HG02763 (cell line): ENCODE data around the gene KATNB1.

Experiments used
- ATAC-seq: cut with Tn5 transposase; IDR thresholded peaks from one replicate; pipeline ENCODE4 v1.9.1; 2021; ENCODE audit warnings: mild to moderate bottlenecking, moderate library complexity; ENCODE audit not compliant: unreplicated experiment

Gene KATNB1

GRCh38 chr16:57754354-57755060 is 18.9 kb downstream of the KATNB1 start:
- no peak for ATAC-seq

- no peak for ATAC-seq
These were observed 19.6 kb downstream of the KATNB1 start for GRCh38 chr16:57755061-57755684.

GRCh38 chr16:57755726-57756423 is 20.3 kb downstream of the KATNB1 start:
- ATAC-seq = no peak

GRCh38 chr16:57756424-57757325 is 21.1 kb downstream of the KATNB1 start:
- no peak for ATAC-seq

DNA sequence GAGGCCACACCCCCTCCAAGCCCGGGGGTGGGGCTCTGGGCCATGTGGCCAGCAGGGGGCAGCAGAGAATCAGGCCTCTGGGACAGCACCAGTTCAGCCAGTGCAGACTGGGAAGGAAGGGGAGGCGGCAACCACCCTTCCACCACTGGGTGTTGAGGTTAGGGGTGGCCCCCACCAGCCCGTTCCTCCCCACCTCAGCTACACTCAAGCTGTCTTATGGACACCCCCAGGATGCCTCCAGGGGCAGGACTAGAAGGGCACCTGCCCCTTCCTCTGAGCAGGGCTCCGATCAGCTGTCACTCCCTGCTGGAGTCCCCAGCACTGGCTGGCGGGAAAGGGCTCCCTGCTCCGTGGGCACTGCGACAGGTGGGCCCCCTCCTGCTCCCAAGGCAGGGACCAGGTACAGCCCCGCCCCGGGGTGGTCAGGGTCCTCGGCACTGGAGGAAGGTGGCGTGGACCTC is 21.8 kb downstream of the KATNB1 start:
- ATAC-seq = peak; percentile 80

- ATAC-seq = no peak
These were observed 22.3 kb downstream of the KATNB1 start for GRCh38 chr16:57757883-57758282.

- ATAC-seq = no peak
These were observed 23.0 kb downstream of the KATNB1 start for GRCh38 chr16:57758331-57759117.

- ATAC-seq = no peak
These were observed 23.6 kb downstream of the KATNB1 start for GRCh38 chr16:57759131-57759530.

DNA sequence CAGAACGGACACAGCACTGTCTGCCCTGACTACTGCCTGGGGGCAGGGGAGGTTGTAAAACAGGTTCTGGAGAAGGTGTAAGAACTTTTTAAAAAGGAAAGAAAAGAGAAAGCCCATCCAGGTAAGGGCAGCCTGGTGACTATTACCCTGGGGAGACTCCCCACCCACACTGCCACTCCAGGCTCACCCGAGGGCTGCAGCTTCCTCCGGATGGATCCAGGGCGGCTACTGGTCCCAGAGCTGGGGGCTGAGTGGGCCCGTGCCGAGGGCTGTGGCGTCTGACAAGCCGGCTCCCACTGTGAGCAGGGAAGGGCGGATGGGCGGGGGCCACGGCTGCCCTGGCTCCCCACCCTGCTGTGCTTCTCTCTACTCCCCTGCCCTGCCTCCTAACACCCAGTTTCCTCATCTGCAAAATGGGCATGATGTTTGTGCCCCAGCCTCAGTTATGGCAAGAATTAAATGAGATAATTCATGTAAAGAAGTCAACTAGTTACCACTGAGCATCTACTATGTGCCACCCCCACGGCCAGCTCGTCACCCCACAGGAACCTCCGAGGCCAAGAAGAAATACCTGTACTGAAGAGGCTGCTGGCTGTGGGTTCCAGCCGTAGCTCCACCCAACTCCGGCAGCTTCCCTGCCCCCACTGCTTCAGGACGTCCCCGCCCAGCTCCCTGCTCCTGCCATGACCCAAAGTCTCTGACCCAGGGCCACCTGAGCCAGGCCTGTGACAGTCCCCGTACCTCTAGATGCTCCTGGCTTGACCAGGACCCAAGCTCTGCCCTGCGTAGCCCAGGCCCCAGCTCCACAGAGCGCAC is 24.2 kb downstream of the KATNB1 start:
- ATAC-seq = no peak

DNA sequence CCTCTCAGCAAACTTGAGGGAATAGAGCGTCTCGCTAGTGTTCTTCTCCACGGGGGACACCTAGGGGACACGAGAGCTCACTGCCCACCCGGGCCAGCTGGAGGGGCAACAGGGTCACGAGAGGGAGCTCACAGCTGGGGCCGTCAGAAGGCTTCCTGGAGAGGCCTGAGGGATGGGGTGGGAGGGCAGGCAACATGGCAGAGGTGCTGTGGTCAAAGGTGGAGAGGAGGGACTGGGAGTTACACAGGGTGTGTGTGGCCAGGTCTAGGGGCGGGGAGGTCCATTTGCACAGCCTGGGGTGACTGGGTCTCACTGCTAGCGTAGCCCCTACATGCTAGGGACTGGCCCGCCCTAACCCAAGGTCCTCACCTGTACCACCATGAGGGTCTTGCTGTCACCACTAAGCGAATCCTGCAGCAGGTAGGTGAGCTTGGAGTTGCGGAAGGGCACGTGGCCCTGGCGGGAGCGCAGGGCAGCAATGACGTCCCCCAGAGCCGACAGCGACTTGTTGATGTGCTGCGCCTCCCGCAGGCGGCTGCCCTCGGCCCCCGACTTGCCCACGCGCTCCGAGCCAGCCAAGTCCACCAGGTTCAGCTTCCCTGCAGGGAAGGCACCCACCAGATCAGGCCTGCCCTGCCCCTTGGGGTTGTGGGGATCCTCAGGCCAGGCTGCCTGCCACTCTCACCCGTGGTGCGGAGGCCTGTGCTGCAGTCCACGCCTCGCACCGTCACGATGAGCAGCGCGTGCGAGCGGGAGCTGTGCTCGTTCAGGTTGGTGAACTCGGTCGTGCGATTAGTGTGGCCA is 25.0 kb downstream of the KATNB1 start:
- no peak for ATAC-seq

DNA sequence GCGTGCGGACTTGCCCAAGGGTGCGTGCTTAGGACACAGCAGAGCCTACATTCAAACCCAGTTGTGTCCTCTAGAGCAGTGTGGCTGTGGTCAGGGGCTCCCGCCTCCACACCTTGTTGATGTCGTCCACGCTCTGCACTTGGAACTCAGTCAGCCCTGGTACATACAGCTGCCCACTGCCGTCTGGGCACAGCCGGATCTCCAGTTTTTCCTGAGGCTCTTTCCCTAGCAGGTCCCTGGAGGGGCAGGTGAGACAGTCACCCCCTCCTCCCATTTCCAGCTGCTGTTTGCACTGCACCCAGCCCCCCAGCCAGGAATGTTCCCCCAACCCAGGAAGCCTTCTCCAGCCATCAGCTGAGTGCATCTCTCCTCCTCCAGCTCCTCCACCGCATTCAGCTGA is 25.7 kb downstream of the KATNB1 start:
- no peak for ATAC-seq

- no peak for ATAC-seq
These were observed 26.4 kb downstream of the KATNB1 start for GRCh38 chr16:57761957-57762356.

- ATAC-seq = no peak
These were observed 26.9 kb downstream of the KATNB1 start for GRCh38 chr16:57762365-57763040.

- ATAC-seq = no peak
These were observed 27.9 kb downstream of the KATNB1 start for GRCh38 chr16:57763285-57764005.

DNA sequence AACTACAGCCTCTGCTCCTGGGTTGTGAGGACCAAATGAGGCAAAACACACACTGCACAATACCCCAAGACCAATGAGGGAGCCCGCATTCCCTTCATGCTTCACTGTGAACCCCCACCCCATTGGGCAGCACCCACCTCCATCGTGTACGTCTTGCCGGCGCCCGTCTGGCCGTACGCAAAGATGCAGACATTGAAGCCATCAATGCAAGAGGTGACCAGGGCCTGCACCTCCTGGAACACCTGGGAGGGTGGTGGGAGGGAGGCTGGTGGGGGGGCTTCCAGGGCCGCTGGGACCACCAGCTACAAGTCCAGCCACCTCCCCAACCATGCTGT is 28.4 kb downstream of the KATNB1 start:
- ATAC-seq = no peak

DNA sequence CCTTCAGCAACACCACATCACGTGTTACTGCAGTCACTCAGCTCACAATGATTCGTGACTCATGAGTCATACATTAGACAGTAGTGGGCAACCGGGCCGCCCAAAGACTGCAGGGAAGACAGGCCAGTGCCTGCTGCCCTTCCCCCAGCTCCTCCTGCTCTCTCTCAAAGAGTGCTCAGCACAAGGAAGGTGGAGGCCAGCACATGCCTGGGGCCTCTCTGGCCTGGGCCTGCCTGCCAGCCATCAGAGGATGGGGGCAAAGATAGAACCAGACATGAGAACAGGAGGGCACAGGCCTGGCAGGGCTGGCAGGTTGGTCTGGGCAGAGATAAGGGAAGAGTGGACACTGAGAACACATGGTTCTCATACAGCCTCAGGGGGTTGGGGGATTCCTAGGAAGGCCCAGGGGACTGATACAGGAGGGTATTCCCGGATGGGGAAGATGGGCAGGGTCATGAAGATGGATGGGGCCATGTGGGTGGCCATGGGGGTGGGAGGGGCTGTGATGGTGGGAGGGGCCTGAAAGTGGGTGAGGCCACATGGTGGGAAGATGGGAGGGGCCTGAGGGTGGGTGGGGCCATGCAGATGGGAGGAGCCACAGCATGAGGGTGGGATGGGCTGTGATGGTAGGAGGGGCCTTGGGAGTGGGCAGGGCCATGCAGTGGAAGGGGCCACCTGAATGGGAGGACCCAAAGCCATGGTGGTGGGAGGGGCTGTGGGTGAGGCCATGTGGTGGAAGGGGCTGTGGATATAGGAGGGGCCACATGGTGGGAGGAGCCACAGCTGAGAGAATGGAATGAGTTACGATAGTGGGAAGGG is 29.0 kb downstream of the KATNB1 start:
- no peak for ATAC-seq
